GM19438 (cell line): ENCODE measurements around the gene DCAF8.

Source experiments
- ATAC-seq: cut with Tn5 transposase; IDR thresholded peaks from one replicate; pipeline ENCODE4 v1.9.1; 2021; ENCODE audit warnings: low read depth; ENCODE audit not compliant: unreplicated experiment

Gene DCAF8

DNA sequence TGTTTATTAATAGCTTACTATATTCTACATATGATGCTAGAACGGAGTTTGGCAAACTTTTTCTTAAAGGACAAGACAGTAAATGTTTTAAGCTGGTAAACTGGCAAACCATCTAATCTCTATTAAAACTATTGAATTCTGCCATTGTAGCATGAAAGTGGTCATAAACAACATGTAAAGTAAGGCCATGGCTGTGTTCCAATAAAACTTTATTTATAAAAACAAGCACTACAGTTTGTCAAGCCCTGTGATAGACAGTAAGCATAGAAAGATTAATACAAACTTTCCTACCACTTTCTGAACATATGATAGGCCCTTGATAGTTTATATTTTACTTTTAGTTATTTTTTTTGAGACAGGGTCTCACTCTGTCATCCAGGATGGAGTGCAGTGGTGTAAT lies 34.8 kb downstream of the DCAF8 start:
- no peak for ATAC-seq

DNA sequence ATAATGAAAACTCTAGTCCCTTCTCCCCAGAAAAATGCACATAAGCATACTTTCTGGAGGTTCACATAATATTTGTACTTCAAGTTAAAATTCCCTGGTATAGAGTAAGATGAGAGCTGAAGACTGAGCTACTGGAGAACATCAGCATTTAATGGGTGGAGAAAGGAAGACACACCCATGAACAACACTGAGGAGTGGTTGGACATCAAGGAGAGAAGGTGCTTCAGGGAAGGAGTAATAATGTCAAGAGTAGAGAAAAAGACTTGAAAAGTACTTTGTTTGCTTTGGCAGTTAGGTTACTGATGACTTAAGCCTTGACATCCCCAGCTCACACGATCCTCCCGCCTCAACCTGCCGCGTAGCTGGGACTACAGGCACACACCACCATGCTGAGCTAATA lies 35.3 kb downstream of the DCAF8 start:
- no peak for ATAC-seq

- ATAC-seq = no peak
These were observed 35.7 kb downstream of the DCAF8 start for GRCh38 chr1:160226623-160227022.

DNA sequence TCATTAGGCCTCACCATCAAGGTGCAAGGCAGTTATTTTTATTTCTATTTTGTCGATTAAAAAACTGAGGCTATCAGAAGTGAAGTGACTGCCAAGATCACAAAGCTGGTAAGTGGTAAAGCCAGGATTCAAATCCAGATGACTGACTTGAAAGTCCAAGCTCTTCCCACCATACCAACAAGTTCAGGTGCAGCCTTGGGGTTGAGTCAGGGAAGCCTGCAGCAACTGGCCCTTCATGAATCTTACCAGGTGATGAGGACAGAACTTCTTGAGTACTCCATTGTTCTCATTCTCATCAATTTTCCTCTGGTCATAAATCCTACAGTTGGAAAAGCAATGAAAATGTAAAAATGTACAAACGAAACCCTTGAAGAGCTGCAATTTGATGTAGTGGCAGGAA lies 37.0 kb downstream of the DCAF8 start:
- ATAC-seq = no peak

GRCh38 chr1:160224606-160225005 lies 37.7 kb downstream of the DCAF8 start:
- ATAC-seq = no peak

GRCh38 chr1:160222546-160222945 lies 39.8 kb downstream of the DCAF8 start:
- no peak for ATAC-seq

- ATAC-seq = no peak
These were observed 41.3 kb downstream of the DCAF8 start for GRCh38 chr1:160221089-160221488.

DNA sequence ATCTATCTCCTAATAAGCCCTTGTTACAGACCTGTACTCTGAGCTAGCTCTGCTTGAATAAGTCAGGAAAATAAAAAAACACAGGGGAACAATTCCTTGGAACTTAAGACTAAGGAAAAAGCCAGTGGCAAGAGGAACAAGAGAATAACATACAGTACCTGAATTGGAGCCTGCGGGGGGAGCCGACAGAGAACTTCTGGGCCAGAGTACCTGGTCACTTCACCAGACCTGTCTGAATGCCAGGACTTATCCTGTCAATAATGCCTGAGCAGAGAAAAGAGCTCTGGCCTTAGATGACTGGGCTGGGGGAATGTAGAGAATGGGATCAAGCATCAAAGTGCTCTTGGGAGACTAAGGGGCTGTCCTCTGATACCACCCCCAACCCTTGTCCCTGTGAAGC lies 42.0 kb downstream of the DCAF8 start:
- ATAC-seq = no peak

DNA sequence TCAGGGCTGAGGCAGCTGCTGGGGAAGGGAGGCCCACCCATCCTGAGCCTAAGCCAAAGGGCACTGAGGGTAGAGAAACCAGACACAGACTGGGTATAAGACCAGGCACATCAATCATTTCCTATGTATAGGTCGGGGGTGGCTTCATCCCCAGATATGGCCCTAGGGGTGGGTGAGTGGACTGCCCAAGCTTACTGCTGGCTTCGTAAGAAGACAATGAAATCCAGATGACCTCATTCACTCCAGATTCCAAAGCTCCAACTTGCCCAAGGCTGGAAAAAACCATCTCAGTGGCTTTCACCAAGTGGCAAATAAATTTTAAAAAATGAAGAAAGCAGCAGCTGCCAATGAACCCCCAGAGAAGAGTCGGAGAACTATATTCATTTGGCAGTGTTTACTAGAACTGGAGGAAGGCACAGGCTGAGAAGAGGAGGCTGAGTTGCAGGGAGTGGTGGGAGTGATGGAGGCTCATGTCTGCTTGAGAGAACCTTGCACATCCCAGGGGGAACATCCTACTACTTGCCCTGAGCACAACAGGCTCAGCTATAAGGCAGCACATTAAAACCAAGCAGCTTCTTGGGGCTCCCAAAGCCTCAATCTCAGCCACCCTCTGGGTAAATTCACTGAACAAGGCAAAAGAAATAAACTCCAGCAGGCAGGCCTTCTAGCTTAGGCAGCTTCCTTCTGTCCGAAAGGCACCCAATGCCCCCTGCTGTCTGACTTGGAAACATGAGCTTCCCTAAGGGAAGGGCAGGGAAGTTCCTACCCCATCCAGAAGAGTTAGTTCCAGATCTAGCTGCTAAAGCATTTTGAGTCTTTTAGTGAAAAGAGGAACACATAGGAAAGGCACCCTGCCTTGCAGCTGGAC lies 43.1 kb downstream of the DCAF8 start:
- ATAC-seq = no peak

GRCh38 chr1:160217481-160218051 lies 44.8 kb downstream of the DCAF8 start:
- ATAC-seq = no peak

DNA sequence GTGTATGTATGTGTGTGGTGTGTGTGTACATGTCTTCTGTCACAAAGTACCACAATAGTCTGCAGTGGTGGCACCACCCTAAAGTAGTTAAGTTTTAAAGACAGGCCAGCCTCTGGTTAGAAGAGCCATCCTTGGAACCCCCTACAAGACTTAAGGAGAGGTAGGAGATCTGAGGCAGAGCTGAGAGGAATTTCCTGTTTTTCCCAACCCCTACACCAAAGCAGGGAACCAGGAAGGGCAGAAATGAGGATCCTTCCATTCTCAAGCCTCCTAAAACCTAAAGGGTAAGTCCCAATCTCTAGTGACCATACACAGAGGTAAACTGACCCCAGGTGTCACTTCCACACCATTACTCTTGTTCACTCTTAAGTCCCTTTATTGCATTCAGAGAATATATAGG lies 46.0 kb downstream of the DCAF8 start:
- no peak for ATAC-seq

GRCh38 chr1:160214481-160215140 lies 47.7 kb downstream of the DCAF8 start:
- no peak for ATAC-seq

GRCh38 chr1:160211046-160211790 lies 51.1 kb downstream of the DCAF8 start:
- no peak for ATAC-seq

GRCh38 chr1:160210561-160210960 lies 51.8 kb downstream of the DCAF8 start:
- ATAC-seq = no peak

GRCh38 chr1:160209321-160210046 lies 52.9 kb downstream of the DCAF8 start:
- ATAC-seq = no peak

DNA sequence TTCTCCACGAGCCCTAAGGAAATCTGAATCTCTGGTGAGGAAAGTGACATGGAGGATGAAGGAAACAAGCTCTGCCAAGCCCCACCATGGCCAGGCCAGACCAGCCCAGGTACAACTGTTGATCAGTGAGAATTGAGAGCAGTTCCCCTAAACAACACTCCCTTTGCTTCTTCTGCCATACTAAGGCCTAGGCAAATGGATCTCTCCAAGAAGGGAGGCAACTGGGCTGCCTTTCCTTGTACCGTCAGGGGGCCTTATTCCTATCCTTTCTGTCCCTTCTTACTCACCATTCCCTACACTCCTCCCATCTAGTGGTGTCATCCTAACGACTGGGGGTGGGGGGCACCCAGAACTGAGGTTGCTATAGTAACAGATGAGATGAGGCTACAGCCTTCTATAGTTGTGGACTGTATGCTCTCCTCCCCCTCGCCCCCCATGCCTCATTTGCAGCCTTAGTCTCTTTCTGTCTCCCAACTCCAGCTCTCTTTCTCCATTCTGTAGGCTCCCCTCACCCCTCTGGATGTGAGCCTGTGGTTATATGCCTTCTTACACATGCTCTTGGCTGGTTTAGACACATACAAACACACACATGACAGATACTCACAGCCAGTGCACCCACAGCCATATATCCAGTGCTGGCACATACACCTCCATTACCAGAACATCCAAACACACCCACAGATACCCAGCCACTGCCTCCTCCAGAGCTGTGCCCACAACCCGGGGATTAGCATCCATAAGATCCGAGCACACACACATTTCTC lies 53.6 kb downstream of the DCAF8 start:
- no peak for ATAC-seq

DNA sequence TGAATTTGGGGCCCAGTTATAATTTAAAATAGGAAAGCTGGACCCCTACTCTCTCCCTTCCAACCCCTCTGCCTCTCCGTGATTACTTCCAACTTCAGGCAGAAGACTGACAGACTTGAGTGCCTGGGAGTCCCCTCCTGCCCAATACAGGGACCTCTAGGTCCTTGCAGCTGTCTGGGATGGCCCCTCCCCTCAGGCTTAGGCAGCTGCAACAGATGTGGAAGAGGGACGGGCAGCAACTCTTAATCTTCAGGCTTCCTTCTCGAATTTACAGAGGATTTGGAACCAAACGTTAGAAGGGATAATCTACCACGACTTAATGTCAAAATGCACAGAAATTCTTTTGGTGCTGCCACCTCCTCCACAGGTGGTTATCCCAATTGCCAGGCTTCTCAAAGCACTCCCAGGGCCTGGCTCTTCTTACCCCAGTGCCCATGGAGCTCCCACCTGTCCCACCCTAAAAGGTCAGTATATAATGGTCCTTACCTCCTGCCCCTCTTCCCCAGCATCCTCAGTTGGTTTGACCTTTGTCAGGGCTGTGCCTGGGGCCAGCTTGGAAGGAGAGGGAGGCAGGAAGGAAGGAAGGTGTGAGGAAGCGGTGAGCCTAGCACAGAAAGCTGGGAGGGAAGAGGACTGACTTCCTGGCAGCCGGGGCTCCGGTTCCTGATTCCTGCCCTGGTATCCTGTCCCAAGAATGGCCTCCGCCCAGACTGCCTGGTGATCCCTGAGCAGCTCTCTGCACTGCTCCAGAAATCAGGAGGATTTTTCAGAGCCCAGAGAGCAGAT lies 54.4 kb downstream of the DCAF8 start:
- no peak for ATAC-seq

GRCh38 chr1:160207118-160207650 lies 55.2 kb downstream of the DCAF8 start:
- no peak for ATAC-seq
